HG03378 (cell line): Measurements from ENCODE around the gene TPD52L2.
A peak's percentile ranks its signal among the peaks of the same experiment; 100 is the strongest.
"Not testable (repeated sequence)": the region's sequence is repeated elsewhere in the genome, so short reads cannot be mapped to it uniquely, and the experiment has no call there.

Experiments used
- ATAC-seq: cut with Tn5 transposase; IDR thresholded peaks from one replicate; pipeline ENCODE4 v1.9.1; 2021; ENCODE audit warnings: mild to moderate bottlenecking, moderate library complexity; ENCODE audit not compliant: unreplicated experiment

Gene TPD52L2

GRCh38 chr20:63878899-63879663 lies 14.0 kb downstream of the TPD52L2 start:
- ATAC-seq = no peak

DNA sequence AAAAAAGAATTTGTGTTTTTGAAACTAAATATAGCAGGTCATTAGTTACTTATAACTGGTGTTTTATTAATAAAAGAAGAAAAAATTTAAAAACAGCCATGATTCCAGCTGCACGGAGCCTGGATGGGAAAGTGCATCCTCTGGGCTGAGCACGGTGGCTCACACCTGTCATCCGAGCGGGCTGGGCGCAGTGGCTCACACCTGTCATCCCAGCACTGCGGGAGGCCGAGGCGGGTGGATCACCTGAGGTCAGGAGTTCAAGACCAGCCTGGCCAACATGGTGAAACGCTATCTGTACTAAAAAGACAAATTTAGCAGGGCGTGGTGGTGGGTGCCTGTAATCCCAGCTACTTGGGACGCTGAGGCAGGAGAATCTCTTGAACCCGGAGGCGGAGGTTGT lies 15.8 kb downstream of the TPD52L2 start:
- not testable (repeated sequence) for ATAC-seq

GRCh38 chr20:63881451-63882226 lies 16.6 kb downstream of the TPD52L2 start:
- no peak for ATAC-seq

DNA sequence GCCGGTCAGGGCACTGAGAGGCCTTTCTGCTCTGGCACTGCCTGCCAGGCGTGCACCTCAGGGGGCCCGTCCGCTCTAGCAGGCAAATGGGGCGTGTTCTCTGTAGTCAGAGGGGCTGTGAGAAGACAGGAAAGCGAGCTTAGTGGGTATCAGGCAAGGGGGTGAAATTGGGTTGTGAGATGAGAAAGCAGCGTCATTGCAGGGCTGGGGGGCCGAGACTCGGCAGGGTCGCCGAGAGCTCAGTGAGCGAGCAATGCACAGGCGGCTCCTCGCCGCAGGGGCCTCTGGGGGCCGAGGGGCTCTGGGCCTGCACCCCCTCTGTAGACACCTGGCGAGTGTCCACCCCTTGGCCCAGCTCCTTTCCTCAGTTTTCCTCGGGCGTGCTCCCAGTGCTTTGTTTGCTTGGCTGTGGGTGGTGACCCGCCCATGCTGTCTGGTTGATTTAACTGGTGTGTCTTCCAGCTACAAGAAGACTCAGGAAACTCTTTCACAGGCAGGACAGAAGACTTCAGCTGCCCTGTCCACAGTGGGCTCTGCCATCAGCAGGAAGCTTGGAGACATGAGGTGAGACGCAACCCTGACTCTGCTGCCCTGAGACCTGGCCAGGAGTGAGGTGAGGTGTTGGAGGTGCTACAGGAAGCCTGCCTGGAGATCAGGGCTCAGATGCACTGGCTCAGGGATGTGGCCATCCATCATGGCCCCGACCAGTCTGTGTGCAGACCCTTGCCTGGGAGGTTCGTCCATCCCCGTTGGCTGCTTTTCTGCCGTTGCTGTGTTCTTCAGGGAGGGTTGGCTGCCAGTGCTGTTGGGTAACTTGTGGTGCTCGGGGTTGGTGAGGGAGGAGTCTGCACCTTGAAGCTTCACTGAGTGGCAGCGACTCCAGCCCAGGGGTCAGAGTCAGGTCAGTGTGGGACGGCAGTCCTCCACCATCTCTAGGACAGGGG lies 17.5 kb downstream of the TPD52L2 start:
- ATAC-seq = no peak

DNA sequence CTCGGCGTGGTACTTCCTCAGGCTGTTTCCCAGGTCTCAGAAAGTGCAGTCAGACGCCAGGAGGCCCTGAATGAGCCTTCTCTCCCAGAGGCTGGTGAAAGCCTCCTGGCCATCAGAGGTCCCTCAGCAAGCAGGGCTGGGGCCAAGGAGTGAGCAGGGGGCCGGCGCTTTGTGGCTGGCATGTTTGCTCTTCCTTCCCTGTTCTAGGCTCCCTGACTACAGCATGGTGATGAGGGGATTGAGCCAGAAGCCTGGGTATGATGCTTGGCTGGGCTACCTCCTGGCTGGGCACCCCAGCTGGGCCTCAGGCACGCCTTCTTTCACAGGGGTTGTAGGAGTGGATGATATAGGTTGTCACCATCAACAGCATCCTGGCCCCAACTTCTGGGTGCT lies 18.1 kb downstream of the TPD52L2 start:
- no peak for ATAC-seq

- ATAC-seq = no peak
Observed at GRCh38 chr20:63884506-63885263, 19.6 kb downstream of the TPD52L2 start.

DNA sequence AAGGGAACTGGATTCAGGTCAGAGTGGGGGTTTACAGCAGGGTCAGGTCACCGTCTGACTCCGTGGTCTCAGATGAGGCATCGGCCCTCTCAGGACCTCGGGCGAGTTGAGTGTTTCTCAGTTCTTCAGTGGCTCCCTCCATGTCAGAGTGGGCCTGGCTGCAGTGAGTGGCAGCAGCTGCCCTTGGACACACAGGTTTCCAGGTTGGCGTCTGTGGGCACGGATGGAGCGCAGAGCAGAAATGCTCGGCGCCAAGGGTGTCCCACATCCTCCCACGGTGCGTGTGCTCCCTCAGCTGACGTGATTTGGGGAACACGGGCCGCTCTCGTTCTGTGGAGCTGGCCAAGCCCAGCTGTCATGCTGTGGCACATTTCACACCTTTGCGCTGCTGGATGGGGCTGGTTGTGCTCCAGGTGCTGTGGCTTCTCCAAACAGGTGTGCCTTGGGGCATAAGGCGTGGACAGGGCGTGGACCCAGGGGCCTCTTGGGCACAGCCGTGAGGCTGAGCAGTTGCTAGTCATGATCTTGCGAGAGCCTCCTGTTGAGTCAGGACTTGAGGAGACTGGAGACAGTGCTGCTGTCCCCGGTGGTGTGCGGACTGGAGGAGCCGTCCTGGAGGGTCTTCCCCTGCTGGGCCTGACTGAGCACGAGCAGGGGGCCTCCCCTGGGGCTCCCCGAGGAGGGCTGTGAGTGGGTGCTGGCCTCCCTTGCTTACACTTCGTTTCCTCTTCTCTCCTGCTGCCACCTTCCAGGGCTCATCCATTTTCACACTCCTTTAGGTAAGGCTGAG lies 20.4 kb downstream of the TPD52L2 start:
- no peak for ATAC-seq

DNA sequence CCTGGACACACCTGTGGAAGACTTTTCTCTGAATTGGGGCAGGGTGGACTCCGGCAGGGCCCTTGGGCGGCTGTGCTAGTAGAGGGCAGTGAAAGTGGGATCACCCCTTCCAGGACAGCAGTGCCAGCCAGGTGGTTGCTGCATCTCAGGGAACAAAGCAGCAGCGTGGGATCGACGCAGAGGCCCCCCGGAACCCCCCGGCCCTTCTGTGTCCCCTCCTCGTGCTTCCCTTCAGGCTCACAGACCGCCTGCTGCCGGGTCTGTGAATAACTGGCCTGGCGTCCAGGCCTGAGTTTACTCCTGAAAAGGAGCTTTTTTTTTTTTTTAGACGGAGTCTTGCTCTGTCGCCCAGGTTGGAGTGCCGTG lies 21.0 kb downstream of the TPD52L2 start:
- ATAC-seq = no peak

- ATAC-seq = no peak
Observed at GRCh38 chr20:63886921-63887320, 21.9 kb downstream of the TPD52L2 start.

GRCh38 chr20:63889241-63890200 lies 24.5 kb downstream of the TPD52L2 start:
- no peak for ATAC-seq

- ATAC-seq = no peak
Observed at GRCh38 chr20:63890201-63890576, 25.1 kb downstream of the TPD52L2 start.

DNA sequence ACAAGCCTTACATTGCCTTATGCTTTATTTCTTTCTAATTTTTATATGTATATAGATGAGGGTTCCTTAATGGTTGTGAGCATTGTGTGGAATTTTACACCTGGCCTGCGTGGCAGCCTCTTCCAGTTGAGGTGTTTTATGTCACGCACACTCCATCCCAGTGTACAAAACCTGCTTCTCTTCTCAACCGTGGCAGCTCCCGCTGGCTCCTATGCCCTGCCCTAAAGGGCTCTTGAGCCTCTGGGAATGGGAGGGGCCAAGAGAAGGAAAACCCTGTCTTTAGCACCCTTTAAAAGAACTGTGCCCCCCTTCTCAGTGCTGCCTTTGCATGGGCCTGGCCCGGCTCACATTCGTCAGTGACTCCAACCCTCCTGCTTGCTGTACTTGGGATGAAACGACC lies 25.5 kb downstream of the TPD52L2 start:
- no peak for ATAC-seq

DNA sequence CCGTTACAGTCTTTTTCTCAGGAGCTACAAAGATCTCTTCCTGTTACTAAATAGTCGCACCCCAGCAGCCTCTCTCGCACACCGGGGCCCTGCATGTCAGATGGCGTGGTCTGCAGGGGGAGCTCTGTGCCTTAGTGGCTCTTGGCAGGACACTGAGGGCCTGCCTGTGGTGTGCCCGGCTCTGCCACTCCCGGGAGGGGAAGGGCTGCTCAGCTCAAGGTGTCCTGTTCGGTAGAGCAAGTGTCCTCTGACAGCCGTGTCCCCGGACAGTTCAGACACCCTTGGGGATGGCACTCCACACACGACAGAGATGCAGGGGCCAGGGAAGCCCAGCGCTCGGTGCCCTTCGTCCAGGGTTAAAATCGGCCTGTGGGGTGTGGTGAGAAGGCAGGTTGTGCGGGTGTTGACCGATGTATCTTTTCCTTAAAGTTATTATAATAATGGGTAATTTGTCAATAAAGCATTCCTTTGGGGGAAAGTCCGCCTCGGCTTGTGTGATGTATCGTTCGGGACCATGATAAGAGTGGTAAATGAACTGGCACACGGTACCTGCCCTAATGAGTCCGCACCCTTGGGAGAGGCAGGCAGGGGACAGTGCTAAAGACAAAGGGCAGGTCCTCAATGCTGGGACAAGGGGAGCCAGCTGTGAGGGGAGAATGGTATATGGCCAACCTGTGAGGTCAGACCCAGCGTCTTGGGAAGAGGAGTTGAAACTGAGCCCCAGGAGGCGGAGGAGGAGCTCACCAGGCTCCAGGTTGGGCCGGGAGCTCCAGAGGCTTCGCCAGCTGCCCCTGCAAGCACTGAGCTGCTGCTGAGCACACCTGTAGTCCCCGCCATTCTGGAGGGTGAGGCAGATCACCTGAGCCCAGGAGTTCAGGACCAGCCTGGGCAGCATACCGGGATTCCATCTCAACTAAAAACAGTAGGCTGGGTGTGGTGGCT lies 26.3 kb downstream of the TPD52L2 start:
- ATAC-seq = no peak

DNA sequence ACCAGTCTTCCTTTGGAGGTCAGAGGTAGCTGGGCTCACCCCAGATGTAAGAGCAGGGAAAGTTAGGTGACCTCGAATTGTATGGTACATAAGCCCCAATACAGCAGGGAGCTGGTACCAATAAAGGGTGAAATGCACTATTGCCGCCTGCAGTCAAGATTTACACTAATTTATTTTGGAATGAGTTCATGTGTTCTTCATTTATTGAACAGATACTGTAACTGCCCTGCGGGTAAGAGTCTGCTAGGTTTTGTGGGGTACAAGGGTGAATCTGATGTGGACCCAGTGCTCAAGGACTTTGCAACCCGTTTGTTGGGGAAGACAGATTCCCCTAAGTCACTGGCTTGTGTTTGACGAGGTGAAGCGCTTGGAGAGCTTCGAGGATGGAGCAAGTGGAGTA lies 27.3 kb downstream of the TPD52L2 start:
- no peak for ATAC-seq

- ATAC-seq = no peak
Observed at GRCh38 chr20:63893999-63894357, 28.9 kb downstream of the TPD52L2 start.

DNA sequence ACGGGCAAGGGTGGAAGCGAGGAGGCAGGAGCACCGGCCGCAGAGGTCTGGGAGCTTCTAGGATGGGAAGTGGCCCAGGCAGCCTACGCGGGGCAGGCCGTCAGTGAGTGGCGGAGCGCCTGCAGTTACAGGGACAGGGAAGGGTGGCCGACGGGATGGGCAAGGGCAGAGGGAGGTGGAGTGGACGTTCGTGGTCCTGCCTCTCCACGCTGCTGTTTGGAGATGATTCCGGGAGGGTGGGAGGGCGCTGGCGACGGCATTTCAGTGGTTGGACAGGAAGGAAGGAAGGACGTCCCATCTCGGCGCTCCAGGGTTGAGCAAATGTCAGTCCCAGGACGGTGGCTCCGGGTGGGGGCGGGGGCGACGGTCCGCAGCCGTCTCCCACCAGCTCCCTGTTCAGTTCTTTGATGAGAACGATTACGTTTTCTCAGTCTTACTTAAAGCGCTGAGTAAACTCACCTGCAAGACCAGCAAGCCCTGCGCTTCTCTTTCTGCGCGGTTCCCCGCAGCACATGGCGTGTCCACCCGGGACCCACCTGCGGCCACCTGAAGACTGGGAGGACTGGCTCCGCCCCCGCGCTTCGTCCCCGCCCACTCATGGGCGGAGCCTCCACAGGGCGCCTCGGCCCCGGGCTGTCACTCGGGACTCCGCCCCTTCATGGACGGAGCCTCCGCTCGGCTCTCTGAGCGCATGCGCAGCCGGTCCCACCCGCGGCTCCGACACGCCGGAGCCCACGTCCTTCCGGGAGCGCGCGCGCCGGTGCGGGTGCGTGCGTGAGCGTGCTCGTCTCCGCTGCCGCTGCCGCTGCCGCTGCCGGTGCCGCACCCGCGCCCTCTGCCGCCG lies 29.5 kb downstream of the TPD52L2 start, which contains the start of gene DNAJC5:
Gene DNAJC5, plus strand, starts transcription at position 769 of the 844 bp plus-strand sequence. CDS start 33,220 bp downstream, outside the sequence.
- peak; percentile 60 for ATAC-seq
